ENCODE measurements around the gene NSFL1C.
A peak's percentile ranks its signal among the peaks of the same experiment; 100 is the strongest.

The NSFL1C gene

DNA sequence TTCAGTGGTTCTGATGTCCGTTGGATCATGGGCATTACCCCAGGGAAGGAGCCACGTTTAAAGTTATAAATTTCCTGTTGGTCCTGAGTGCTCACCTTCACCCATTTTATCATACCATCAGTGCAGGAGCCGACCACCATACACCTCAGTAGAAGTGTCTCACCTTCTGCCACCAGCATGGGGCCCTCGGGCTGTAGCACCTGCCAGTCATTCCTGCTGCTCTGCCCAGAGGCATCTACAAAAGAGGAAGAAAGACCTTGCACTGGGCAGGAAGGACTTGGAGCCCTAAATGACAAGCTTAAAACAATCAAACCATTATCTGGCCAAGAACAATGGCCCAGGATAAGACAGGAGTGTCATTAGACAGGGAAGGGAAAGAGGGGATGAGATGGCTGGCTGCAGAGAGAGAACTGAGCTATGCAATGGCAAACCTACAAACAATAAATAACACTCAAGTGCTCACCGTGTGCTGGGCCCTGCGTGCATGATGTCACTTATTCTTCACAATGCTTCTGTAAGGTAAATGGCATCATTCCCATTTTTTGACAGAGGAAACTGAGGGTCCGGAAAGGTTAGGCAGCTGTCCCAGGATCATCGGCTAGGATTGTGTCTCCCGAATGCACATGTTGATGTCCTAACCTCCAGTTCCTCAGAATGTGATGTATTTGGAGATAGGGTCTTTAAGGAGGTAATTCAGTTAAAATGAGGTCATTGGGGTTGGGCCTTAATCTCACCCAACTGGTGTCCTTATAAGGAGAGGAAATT lies 13.4 kb upstream of the NSFL1C start:
- DNase-seq: no peak

GRCh38 chr20:1478566-1478965 lies 11.9 kb upstream of the NSFL1C start:
- no peak for DNase-seq

GRCh38 chr20:1477896-1478490 lies 11.3 kb upstream of the NSFL1C start:
- no peak for DNase-seq

- no peak for DNase-seq
Measured at GRCh38 chr20:1474817-1475603, 8.4 kb upstream of the NSFL1C start.

GRCh38 chr20:1474325-1474724 lies 7.7 kb upstream of the NSFL1C start:
- no peak for DNase-seq

DNA sequence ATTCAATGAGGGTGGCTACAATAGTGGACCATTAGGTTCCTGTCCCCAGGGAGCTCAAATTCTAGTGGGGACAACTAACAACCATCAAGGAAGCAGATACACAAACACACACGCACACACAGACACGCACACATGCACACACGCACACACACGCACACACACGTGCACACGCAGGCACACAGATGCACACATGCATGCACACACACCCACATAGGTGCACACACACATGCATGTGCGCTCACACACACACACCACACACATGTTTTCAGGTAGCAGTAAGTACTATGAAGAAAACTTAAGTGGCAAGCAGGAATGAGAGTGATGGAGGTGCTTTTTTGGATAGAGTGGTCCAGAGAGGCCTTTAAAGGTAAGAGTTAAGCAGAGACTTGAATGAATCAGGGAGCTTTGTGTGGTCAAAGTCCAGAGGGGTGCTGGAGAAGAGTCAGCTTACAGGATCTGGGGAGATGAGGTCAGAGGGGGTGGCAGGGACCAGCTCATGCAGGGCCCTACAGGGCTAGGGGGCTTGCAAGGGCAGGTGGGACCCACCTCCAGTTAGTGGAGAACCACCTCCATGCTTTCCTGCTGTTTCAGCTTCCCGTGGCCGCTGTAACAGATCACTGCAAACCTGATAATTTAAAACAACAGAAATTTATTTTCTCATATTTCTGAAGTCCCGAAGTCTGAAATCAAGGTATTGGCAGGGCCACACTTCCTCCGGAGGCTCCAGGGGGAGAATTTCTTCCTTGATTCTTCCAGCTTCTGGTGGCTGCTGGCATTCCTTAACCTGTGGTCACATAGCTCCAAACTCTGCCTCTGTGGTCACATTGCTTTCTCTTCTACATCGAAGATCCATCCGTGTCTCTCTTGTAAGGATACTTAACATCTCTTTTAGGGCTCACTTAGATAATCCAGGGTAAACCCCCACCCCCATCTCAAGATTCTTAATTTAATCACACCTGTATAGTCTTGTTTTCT lies 6.9 kb upstream of the NSFL1C start:
- no peak for DNase-seq

- DNase-seq: no peak
Measured at GRCh38 chr20:1472556-1473245, 6.1 kb upstream of the NSFL1C start.

DNA sequence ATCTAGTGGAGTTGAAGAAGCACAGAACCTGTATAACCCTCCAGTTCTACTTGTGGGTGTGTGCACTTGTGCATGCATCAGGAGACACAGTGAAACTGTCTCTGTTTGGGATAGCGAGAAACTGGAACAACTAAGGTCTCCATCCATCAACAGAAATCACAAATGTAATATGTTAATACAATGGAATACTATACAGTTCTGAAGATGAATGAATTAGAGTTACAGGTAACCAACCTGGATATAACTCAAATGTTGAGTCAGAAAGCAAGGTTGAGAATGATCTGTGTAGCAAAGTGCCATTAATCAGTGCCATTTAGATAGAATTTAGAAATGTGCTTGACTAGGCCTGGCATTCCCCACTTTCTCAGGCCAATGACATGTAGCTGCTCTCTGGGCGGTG lies 4.6 kb upstream of the NSFL1C start:
- DNase-seq: no peak

DNA sequence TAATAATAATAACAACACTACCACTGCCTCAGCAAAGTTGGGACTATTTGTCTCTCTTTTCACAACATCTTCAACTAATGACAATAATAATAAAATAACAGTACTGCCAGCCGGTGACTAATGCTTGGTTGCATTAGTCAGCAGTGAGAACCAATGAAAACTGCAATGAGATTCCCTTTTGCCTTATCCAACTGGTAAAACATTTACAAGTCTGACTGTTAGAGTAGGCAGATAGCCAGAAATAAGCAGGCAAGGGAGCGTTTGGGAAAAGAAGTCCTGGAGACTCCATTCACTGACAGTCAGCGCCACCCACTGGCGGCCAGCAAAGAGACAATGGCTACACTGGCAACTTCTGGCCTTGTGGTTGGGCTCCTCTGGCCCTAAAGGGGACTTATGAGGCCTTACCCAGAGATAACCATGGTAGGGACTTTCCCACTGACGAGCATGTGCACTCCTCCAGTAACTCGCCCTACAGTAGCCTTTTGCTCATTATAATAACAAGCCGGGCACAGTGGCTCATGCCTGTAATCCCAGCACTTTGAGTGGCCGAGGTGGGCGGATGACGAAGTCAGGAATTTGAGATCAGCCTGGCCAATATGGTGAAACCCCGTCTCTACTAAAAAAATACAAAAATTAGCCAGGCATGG lies 3.4 kb upstream of the NSFL1C start:
- DNase-seq: peak; percentile 29

GRCh38 chr20:1469306-1469905 lies 2.8 kb upstream of the NSFL1C start:
- DNase-seq: no peak

GRCh38 chr20:1468117-1468624 lies 1.5 kb upstream of the NSFL1C start:
- DNase-seq: no peak

DNA sequence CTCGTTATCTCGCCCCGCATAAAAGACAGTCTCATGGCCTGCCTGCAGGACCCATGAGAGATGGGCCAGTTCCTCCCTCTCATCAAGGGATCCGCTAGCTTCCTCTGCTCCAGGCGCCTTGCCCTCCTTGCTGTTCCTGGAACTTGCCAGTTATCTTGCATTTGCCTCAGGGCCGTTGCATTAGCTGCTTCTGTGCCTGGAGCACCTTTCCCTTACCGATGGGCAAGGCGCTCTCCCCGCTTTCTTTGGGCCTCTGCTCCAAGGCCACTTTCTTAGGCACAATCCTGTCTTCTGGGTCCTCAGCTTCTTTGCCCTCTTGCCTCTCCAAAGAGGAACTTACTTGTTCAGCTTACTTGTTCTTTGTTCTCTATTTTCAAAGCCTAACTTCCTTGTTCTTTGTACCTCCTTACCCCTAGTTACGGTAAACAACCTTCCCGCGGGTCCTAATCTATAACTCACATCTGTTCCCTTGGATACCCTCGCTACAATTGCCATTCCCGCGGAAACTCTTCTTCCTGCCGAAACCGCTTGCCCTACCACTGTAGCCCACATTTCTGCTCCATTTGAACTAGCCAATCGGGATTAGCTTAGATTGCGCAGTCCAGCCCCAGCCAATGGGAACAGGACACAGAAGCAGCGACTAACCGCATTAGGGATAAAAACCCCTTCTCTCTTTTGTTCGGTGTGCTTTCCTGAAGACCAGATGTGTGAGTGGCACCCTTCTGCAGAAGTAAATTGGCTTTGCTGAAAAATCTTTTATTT lies 887 bp upstream of the NSFL1C start:
- no peak for DNase-seq

- no peak for DNase-seq
Measured at GRCh38 chr20:1467082-1467354, 369 bp upstream of the NSFL1C start.

DNA sequence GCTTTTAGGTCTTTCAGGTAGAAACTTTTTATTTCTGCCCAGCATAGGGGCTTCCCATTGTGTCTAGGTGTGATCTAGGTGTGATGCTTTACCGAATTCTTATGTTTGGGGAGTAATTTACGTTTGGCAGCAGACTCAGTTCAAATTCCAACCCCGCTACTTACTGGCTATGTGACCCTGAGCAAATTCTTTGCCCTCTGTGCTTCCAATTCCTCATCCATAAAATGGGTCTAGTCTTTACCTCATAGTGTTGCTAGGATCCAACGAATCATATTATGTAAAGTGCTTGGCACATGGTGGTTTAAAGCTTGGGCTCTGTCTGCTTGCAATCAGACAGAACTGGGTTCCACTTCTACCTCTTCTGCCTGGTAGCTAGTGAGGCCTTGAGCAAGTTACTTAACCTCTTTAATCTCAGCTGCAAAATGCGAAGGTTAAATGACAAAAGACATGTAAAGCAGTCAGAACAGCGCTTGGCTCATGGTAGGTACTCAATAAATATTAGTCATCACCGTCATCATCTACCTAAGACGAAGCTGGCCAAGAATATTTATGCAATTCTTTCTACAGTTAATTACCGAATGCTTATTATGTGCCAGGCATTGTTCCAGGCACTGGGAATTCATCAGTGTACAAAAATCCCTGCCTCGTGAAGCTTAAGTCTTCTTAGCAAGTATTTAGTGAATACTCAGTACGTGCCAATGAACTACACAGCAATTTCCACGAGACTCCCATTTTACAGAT lies 1.0 kb downstream of the NSFL1C start:
- no peak for DNase-seq

GRCh38 chr20:1463971-1464570 lies 2.6 kb downstream of the NSFL1C start:
- no peak for DNase-seq

DNA sequence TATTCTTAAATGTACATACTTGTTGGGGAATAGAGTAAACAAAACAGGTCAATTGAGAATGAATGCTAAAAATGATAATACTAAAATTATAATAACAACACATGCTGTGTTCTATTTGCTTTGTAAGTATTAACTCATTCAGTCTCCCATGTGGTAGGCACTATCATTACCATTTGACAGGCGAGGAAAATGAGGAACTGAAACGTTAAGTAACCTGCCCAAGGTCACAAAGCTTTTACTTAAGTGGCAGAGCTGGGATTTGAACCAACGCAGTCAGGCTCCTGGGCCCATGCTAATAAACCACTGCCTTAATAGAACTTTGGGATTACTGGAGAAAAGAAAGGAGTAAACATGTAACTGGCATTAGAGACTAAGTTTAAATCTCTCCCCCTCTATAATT lies 3.8 kb downstream of the NSFL1C start:
- DNase-seq: no peak

GRCh38 chr20:1462001-1462400 lies 4.6 kb downstream of the NSFL1C start:
- DNase-seq: no peak

DNA sequence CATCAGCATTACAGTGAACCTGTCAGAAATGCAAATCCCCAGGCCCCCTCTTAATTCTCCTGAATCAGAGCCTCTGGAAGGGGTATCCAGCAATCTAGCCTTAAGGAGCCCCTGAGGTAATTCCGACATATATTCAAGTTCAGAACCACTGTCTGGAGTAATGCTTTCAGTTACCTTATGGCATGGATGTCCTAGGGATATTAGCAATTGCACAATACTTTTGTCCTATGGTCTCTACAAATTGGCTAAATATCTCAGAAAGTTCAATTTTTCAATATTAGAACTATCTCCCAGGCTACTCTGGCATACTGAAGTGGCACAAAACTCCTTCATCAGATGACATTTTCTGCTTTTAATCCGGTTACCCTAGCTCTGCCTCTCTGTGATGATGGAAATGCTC lies 6.4 kb downstream of the NSFL1C start:
- no peak for DNase-seq

DNA sequence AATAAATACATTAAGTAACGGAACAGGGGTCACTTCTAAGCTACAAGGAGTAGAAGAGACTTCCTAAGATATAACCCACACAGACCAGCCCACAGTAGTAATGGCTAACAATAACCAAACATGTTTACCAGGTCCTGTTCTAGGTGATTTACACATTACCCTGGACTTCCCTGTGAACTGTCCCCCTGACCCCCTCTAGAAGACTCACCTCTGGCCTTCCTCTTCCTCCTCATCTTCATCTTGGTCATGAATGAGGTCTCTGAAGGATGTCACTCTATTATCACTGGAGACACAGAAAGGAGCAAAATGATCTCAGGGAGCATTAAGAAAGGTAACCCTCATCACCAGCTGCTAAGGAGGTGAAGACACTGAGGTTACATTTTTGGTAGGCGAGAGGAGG lies 8.7 kb downstream of the NSFL1C start:
- no peak for DNase-seq

Data from NCI-H187 treated with DMSO at 0.1 percent for 48 hours (cell line).